GM21367 (cell line): Measurements from ENCODE around the gene MLLT10.
"Not testable (repeated sequence)": the region's sequence is repeated elsewhere in the genome, so short reads cannot be mapped to it uniquely, and the experiment has no call there.

Source experiments
- ATAC-seq: cut with Tn5 transposase; IDR thresholded peaks from one replicate; pipeline ENCODE4 v1.9.1; 2021; ENCODE audit not compliant: unreplicated experiment

Gene MLLT10

DNA sequence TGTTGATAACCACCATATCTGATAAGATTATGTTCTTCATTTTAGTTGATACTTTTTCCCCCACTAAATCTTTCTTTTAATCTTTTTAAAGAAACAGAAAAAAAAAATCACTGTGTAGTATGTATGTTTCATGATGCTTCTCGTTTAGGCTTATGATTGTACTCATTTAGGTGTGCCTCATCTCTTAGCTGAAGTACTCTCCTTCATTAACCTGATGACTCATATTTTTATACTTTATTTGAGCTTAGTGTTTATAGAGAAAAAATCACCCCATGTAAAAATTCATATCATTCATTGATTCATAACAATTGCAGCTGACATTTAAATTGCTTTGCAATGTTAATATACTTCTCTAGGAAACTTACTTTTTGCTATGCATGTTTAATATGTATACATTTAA lies 158.9 kb downstream of the MLLT10 start:
- no peak for ATAC-seq

DNA sequence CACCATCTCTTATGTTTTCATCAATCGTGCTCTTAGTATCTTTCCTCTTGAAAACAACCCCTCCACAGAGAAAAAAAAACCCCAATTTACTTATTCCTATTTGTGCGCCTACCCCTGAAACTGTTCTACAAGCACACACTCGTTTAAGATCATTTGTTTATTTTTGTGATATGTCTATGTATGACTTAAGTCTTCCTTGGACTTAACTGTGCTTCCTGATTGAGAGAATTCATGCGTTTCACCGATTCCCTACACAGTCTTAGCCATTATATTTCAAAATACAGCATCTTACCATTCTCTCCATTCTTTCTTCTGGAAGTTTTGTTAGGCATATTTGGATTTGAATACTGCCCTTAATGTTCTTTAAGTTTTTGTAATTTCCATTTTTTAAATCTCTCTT lies 159.4 kb downstream of the MLLT10 start:
- ATAC-seq, result no peak

DNA sequence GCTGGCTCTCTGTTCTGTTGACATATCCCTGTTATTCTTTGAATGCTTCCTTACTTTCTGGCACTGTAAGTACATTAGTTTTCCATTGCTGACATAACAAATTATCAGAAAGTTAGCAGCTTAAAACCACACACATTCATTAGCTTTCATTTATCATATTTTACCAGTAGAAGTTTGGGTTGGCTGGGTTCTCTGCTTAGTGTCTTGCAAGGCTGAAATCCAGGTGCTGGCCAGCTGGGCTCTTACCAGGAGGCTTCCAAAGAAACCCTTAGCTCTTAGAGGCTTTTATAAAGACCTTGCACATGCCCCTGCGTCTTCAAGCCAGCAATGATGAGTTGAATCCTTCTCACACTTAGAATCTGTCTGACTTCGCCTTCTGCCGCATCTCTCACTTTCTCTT lies 160.6 kb downstream of the MLLT10 start:
- ATAC-seq, result no peak

DNA sequence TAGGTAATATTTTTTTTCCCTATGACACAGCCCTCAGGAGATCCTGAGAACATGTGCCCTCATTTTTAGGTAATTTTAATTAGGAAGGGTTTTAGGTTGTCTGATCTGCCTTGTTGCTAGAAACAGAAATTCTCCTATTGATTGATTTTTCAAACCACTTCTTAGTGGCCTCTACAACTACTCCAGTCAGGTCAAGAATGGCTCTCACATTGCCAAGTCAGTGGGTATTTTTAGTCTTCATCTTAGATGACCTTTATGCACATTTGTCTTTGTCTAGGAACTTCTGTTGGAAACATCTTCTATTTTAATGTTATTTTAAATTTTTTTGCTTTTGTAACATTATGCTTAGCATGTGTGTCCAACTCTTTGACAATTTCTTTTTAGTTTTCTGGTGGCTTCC lies 162.3 kb downstream of the MLLT10 start:
- no peak for ATAC-seq

DNA sequence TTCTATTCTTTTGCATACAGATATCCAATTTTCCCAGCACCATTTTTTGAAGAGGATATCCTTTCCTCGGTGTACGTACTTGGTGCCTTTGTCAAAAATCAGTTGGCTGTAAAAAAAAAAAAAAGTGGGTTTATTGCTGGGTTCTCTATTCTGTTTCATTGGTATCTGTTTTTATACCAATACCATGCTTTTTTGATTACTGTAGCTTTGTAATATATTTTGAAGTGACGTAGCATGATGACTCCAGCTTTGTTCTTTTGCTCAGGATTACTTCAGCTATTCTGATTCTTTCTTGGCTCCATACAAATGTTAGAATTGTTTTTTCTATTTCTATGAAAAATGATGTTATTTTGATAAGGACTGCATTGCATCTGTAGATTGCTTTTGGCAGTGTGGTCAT lies 165.5 kb downstream of the MLLT10 start:
- no peak for ATAC-seq

DNA sequence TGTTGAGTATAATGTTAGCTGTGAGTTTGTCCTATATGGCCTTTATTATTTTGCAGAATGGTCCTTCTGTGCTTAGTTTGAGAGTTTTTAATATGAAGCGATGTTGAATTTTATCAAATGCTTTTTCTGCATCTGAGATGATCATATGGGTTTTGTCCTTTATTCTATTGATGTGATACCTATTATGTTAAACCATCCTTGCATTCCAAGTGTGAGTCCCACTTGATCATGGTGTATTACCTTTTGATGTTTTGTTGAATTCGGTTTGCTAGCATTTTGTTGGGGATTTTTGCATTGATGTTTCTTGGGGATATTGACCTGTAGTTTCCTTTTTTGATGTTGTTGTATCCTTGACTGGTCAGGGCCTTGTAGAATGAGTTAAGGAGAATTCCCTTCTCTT lies 166.4 kb downstream of the MLLT10 start:
- no peak for ATAC-seq

DNA sequence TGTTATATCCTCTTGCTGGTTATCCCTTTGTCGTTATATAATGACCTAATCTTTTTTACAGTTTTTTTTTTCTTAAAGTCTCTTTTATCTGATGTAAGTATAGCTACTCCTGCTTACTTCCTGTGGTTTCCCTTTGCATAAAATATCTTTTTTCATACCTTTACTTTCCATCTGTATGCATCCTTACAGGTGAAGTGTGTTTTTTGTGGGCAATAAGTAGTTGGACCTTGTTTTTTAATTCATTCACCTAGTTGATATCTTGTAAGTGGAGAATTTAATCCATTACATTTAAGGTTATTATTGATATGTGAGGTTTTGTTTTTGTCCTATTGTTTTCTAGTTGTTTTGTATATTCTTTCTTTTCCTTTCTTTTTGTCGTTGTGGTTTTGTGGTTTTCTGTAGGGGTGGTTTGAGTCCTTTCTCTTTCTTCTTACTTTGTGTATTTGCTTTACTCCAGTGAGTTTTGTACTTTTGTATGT lies 168.6 kb downstream of the MLLT10 start:
- ATAC-seq, result peak; percentile 69

DNA sequence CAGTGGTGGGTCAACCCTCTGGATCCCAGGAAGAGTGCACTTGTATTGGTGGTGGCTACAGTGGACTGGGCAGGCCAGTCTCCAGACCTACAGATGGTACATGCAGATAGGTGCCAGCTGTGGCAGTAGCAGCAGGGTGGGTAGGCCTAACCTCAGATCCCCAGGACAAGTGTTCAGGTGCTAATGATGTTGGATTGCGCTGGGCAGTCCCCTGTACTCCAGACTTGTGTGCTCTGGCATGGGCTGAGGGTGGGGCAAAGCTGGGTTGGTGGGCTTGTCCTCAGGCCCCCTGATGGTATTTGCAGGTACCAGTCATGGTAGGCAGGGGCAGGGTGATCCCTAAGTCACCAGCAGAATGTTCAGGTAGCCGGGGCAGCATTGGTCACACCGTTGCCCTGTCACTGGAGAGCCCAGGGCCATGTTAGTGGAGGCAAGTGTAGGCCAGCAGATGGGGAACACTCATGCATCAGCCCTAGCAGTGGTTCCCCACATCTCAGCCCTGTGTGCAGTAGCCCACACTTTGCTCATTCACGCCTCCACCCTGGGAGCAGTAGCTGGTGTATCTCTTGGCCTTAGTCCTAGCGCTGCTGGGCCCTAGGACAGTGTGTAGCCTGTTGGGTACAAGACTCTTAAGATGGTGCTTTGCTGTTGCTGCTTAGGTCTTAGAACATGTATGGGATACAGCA lies 171.3 kb downstream of the MLLT10 start:
- no peak for ATAC-seq

DNA sequence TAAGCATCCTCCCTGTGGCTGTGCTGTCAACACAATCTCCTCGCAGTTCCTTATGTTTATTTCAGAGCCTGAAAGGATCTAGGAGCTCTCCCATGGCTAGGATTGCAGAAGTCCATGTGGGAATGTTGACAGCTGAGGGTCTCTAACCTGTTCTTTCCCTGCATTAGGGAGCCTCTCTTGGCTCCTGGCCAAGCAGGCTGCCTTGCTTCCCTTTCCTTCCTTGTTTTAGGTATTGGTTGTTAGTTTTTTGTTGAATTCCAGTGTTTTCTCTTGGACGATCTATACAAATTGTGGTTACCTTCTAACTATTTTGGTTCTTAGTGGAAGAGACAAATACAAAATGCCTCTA lies 171.8 kb downstream of the MLLT10 start:
- ATAC-seq, result no peak

DNA sequence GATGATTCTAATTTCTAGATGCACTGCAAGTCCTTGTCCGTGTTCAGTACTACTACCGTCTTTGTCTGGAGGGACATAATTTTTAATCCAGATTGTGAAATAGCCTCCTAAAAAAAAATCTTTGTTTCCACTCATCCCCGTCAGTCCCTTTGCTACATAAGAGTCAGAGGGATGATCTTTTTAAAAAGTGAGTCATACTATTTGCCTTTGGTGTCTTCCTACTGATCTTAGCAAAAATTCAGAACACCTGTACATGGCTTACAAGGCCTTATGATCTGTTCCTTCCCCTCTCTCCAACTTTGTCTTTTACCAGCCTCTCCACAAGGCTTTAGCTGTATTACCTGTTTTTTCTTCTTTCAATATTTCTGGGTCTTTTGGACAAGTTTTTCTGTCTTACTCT lies 173.5 kb downstream of the MLLT10 start:
- ATAC-seq, result no peak

DNA sequence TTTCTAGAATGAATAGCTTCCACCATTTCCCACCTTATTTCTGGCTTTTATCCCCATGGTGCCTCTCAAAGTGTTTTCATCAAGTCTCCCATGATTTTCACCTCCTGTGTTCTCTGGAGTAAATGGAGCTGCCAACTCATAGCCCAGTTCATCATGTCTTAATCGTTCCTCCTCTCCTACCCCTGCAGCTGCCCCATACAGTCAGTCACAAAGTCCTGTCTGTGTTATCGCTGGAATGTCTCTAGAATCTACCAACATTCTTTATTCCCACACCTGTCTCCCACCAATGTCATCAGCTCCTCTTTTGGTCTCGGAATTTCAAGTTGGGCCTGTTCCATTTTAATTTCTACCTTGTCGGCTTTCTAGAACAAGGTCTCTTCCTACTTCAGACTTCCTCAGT lies 178.9 kb downstream of the MLLT10 start:
- no peak for ATAC-seq

DNA sequence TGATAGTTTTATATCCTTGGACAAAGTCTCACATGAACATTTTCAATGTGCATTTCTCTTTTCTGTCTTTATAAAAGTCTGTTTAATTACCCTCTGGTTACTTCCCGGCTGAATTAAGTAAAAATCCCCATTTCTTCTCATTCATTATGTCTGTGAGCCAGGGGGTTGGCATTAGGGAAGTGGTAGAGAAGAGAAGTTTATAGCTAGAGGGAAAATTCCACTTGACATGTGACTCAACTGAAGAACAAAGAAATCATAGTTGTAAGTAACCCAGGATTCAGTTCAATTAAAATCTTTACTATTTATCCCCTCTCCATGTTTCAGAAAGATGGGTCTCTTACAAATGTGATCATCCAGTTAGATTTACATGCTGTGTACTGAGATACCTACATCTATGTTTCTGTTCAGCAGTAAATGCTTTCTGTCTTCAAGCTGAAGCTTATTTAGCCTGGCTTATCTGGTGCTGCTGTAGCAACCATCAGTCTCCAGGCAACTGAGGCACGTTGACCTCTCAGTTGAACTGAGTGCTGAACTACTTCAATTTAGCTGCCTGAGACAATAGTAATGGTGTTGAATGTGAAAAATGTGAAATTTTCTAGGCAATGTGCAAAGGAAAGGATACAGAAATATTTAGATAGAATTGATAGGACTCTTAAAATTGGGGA lies 181.6 kb downstream of the MLLT10 start:
- ATAC-seq, result no peak

DNA sequence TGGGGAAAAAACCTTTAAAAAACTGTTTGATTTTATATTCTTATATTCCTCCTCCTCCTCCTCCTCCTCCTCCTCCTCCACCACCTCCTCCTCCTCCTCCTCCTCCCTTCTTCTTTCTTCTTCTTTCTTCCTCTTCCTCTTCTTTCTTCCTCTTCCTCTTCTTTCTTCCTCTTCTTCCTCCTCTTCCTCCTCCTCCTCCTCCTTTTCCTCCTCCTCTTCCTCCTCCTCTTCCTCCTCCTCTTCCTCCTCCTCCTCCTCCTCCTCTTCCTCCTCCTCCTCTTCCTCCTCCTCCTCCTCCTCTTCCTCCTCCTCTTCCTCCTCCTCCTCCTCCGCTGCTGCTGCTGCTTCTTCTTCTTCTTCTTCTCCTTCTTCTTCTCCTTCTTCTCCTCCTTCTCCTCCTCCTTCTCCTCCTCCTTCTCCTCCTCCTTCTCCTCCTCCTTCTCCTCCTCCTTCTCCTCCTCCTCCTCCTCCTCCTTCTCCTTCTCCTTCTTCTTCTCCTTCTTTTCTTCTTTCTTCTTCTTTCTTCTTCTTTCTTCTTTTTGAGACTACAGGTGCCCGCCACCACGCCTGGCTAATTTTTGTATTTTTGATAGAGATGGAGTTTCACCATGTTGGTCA lies 183.5 kb downstream of the MLLT10 start:
- ATAC-seq, result not testable (repeated sequence)

DNA sequence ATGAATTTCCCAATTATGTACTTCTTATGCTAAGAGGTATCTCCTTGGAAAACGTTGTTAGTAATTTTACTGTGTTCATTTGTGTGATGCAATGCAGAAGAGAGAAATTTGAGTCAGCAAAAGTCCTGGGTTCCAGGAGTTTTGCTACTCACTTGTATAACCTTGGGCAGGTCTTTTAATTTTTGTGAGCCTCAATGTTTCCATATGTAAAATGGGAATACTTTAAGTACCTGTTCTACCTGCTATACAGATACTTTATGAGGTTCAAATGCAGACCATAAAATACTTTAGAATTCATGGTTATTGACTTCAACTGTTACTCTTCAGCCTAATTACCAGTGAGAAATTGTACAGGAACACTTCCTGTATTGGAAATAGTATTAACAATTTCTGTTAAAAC lies 185.5 kb downstream of the MLLT10 start:
- ATAC-seq, result no peak

DNA sequence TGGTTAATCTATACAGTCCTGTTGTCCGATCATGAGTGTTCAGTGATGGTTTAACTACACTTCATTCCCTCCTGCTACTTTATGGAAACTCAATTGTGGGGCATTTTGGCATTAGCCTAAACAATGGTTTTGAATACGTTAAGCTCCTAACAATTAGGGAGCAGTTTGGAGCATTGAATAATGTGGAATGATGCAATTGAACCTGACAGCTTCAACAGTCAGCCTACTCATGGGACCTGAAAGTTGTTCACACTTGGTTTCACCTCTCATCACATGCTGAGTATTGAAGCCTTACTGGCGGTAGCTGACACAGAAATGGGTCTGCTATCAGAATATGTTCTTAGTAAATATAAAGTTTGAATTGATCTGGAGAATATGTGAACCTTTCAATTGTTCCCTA lies 186.1 kb downstream of the MLLT10 start:
- no peak for ATAC-seq

DNA sequence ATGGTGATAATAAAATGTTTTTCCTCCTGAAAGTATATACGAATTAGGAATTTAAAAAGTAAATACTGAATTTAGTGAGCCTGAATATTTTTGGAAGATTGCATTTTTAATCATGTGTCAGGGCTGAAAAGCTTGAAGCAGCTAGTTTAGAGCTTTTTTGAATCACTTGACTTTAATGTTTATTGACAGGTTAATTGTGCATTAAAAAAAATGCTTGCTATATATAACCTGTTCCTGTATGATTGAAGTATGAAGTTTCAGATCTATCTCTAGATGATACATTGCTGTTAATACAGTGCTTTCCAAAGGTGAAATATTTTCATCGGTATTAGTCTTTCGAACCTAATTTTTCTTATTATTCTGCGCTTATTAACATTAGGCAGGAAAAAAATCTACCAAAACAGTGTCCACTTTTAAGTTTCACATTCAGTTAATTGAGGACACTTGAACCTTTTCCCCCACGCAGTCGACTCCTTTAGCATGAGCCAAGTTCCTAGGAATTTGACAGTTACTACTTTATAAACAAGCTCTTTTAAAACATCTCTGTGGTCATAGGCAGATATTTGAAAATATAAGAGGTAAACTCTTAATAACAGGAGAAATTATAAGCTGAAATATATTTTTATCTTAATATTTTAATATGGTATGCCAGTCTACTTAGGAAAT lies 187.1 kb downstream of the MLLT10 start:
- no peak for ATAC-seq

DNA sequence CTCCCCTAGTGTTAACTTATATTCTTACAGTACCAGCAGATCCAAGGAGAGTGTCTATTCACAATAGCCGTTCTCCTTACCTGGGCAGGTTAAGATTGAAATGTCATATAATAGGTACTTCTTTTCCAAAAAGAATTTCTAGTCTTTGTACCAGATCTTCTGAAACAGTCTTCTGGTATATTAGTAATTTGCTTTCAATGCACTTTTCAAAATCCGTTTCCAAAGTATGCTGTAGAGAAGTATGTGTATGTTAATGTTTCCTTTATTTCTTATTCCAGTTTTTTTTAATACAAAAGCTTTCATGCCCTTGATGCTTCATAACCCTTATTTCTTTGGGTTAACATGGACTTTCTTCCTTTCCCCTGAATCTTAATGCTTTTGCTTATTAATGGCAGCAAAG lies 188.2 kb downstream of the MLLT10 start:
- no peak for ATAC-seq

DNA sequence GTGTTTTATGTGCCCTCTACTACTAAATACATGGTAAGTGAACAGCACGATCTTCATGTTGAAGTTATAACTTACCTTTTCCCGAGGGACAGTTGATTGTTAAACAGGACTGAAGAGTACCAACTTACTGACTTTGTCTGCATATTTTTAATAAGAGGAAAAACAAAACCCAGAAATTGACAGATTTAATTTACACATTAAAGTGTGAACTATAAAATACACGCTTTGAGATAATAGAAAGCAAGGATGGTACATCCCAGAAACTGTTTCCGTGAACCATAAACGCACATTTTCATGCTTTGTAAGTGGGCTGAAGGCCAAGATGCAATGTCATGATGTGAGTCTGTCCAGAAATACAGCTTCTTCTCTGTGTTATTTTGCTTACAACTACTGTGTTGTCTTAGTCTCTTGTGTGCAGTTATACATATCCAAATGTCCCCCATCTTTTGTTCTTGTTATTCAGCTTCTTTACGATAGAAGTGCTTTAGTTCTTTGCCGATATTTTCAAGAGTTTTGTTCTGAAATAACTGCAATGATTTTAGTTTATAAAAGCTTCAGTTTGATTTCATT lies 190.1 kb downstream of the MLLT10 start:
- ATAC-seq, result no peak

DNA sequence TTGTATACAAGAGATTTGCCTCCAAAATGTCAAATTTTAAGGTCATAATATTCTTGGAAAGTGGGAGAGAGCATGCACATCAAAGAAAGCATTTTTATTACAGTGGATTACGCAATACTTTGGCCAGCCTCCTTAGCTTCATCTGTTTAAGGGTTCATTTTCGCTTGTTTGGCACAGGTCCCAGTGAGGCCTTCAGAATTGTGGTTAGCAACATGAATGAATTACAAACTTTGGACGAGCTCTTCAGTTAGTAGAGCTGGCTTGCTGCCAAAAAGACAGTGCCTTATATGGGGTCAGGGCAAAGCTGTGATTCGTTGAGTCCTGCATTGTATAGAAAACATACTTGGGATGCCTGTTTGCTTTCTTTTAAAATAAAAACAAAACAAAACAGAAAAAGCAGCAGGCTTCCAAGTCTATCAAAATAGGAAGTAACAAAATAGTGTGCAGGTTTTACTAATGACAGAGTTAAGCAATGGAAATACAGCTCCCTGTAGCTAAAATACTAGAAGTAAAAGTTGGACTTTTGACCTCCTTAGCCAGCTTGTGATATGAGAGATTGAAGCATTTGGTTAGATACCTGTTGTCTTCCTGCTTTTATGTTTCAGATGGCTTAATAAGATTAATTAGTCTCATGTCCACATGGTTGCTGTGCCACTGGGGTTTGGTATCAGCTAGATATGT lies 190.8 kb downstream of the MLLT10 start:
- peak; percentile 88 for ATAC-seq

DNA sequence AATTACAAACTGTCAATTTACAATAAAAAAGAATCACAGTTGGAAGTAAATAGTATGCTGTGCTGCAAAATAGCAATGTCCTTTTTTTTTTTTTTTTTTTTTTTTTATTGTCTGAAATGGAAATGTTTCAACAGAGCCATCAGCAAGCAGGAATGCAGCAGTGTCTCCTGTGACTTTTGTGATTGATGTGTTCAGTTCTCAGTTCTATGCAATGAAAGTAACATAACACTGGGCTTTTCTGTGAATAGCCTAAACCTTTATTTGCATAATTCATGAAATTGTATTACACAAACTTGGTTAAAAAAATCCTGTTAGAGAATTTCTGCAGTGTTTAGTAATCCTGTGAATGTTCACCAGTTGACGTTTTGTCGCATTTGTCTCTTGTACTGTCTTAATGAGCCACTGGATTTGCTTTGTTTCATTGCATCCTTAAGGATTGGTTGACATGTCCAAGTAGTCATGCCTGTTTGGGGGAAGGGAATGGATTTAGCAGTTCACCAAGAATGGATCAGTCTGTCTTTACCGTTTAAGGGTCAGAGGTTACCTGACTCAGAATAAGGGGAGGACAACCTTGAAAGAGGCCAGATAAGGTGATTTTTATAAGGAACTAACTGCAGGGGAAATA lies 192.7 kb downstream of the MLLT10 start:
- no peak for ATAC-seq
